HuH-7.5 (cell line): ENCODE measurements around the gene ARHGEF2.

Experiments
- DNase-seq: peaks from one replicate; pipeline ENCODE4 v3.0.0; 2011; ENCODE audit warnings: low spot score

ARHGEF2 gene

GRCh38 chr1:155911156-155912055 lies 66.9 kb downstream of the ARHGEF2 start, which contains the start of gene RIT1:
Gene RIT1 (minus strand): TSS chr1:155911349. CDS start chr1:155910761, 588 bp downstream.
- DNase-seq = peak; percentile 72

DNA sequence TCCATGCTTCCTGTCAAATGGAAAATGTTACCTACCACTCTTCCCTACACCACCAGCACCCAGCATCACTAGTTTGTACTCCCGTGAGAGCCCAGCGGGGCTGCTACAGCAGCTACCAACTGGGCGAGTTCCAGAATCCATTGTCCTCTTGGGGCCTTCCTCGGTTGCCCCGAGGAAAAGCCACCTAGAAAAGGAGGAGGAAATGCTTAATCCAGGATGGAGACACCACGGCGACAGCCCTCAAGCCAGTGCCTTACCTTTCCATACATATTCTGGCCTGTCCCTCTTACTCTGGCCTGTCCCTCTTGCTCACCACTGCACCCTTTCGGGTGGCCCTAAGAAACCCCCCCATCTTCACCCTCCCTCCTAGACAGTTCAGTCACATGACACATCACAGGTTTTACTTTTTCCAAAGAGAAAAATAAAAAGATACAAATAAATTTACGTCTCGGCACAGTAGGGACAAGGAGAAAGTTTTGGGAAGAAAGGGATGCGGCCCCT lies 67.7 kb downstream of the ARHGEF2 start:
- DNase-seq = no peak

DNA sequence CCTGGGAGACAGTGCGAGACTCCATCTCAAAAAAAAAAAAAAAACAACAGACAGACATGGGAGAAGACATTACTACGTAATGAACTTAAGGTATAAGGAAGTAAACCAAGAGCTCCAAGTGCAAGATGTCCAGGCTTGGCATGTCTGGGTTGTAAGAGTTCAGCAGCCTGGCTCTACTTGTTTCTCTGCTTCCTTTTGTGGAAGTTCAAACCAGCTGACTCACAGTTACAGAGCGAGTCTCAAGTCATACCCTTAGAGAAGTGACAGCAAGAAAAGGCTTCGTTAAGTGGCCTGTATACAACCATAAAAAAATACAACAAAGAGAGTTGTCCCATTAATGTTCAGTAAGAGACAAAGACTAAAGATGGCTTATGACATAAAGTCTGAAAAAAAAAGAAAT lies 68.5 kb downstream of the ARHGEF2 start:
- DNase-seq = no peak

GRCh38 chr1:155904261-155904660 lies 74.1 kb downstream of the ARHGEF2 start:
- DNase-seq = no peak

- DNase-seq = no peak
Measured at GRCh38 chr1:155900161-155900560, 78.2 kb downstream of the ARHGEF2 start.

DNA sequence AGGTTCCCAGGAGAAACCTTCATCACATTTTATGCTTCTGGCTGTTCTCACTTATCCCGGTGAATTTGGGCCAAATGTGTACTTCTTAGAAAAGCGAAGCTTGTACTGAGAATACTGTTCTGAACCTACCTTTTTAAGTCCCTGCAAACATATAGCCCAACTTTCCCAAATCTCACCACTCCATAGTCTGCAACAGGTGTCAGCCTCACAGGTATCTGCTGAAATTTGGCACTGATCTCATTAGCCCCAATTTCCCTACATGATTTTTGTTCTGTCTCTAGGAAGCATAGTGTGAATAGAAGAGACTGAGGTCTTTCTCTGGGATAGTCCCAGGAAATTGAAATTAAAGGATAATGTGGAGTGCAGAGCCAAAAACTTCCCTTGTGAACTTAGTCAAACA lies 78.7 kb downstream of the ARHGEF2 start:
- DNase-seq = no peak

DNA sequence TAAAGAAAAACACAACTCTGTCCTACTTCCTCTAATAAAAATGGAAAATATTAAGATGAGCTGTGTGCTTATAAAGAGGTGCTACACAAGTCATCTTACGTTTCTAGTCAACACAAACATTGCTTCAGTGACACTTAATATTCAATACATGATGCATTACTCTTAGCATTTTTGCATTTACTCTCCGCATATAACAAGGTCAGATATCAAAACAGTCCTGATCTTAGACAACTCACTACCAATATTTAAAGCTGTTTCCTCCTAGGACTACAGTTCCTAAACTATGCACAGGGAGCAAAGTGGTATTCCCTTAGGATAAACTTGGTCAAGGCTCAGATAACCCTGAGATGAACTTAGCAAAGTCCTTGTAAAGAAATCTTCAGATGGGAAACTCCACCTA lies 79.5 kb downstream of the ARHGEF2 start:
- no peak for DNase-seq

- DNase-seq = no peak
Measured at GRCh38 chr1:155897746-155898145, 80.6 kb downstream of the ARHGEF2 start.
